GM10248 (cell line): Measurements from ENCODE around the gene SAMM50.

Source experiments
- CTCF ChIA-PET: fragments of 300-600 bp; sonication (Branson Sonifier 250); formaldehyde crosslinking; extraction: SDS; loops from one replicate; lab custom pipeline; 2021; ENCODE audit warnings: antibody characterized with exemption; lab: Yijun Ruan, JAX
- POLR2A ChIA-PET: fragments of 350-650 bp; sonication (Branson Sonifier 250); formaldehyde crosslinking; extraction: SDS; loops from one replicate; lab custom pipeline; 2020; ENCODE audit warnings: antibody characterized with exemption; lab: Yijun Ruan, JAX
- DNase-seq: peaks from one replicate; pipeline ENCODE4 v3.0.0; 2012; ENCODE audit errors: extremely low spot score
- CTCF ChIP-seq: IDR thresholded peaks from 2 replicates; pipeline ENCODE4 v1.5.1; 2012; ENCODE audit warnings: mild to moderate bottlenecking, low read depth; ENCODE audit errors: extremely low read depth, missing control alignments, control extremely low read depth

The SAMM50 gene

GRCh38 chr22:44028091-44028490 is 72.8 kb downstream of the SAMM50 start:
- ChIA-PET CTCF (interaction anchor here (0.9 to 4.0 kb wide), 6 partner anchors 9 to 58 kb away, joined by 3 to 18 read pairs (median 9); no protein-coding TSS in a partner anchor), POLR2A (interaction anchor here (0.6 to 3.7 kb wide), 5 partner anchors 10 to 1379 kb away, joined by 3 to 25 read pairs (median 10); partner anchors contain the start of gene CYB5R3)
- no peak for TF ChIP-seq CTCF
- DNase-seq = no peak

GRCh38 chr22:44029069-44029468 is 73.8 kb downstream of the SAMM50 start:
- TF ChIP-seq CTCF = no peak
- DNase-seq = no peak
- ChIA-PET CTCF (interaction anchor here (0.9 to 4.0 kb wide), 3 partner anchors 8 to 57 kb away, joined by 3 to 18 read pairs (median 18); no protein-coding TSS in a partner anchor), POLR2A (interaction anchor here (0.6 kb wide), 1 partner anchor 13 kb away, joined by 3 read pairs; no protein-coding TSS in a partner anchor)

- ChIA-PET CTCF (interaction anchor here (1.8 kb wide), 1 partner anchor 57 kb away, joined by 4 read pairs; no protein-coding TSS in a partner anchor), POLR2A (interaction anchor here (0.6 to 1.5 kb wide), 2 partner anchors 9 to 12 kb away, joined by 3 to 6 read pairs; no protein-coding TSS in a partner anchor)
- no peak for DNase-seq
- TF ChIP-seq CTCF = no peak
Observed at GRCh38 chr22:44030051-44030701, 74.9 kb downstream of the SAMM50 start.

- ChIA-PET CTCF (interaction anchor here (1.2 to 1.8 kb wide), 2 partner anchors 55 to 57 kb away, joined by 3 to 4 read pairs; no protein-coding TSS in a partner anchor), POLR2A (interaction anchor here (1.5 kb wide), 1 partner anchor 9 kb away, joined by 6 read pairs; no protein-coding TSS in a partner anchor)
- TF ChIP-seq CTCF = no peak
- no peak for DNase-seq
Observed at GRCh38 chr22:44030702-44031082, 75.5 kb downstream of the SAMM50 start.

- ChIA-PET CTCF (interaction anchor here (1.2 to 1.9 kb wide), 4 partner anchors 13 to 56 kb away, joined by 3 to 6 read pairs (median 4); no protein-coding TSS in a partner anchor), POLR2A (interaction anchor here (1.5 kb wide), 1 partner anchor 8 kb away, joined by 6 read pairs; no protein-coding TSS in a partner anchor)
- no peak for DNase-seq
- TF ChIP-seq CTCF = no peak
Observed at GRCh38 chr22:44031158-44031952, 76.1 kb downstream of the SAMM50 start.
